ENCODE measurements around the gene SLC30A3. TPM values are rescaled to one million over a fixed set of nuclear protein-coding genes. Genes with fewer than 3 reads are reported as not detected.

The SLC30A3 gene
- total and polyA plus RNA-seq, 8 donors: not detected

DNA sequence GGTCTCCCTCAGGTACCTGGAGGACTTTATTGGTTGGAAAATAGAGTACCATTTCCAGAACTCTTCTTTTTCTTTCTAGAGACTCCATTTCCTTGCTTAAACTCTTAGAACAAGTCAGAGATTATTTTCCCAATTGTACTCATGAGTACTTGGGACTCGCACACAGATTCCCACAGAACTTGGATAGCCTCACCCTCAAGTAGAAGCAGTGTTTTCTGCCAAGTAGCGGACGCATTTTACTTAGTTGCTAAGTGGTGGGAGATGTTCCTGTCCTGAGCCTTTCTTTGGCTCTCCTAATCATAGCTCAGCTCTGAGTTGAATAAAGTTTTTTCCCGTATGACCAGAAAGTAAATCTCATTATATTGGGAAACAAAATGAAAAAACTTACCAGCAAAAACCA lies 17.2 kb downstream of the SLC30A3 start:
- DNase-seq: peak in 1 of 2 donors; percentile 34
- WGBS, 5 donors: 78 to 87% (median 84%) methylated on average over 4 of the region's 4 CpGs
- TF ChIP-seq POLR2AphosphoS5 (IDR thresholded peaks at IDR 0.05) (no peak), CTCF (IDR thresholded peaks at IDR 0.05) (no peak), EP300 (IDR thresholded peaks at IDR 0.05) (no peak), POLR2A (IDR thresholded peaks at IDR 0.05) (no peak)
- Histone ChIP-seq H3K27me3 (peaks cover 0 to 13% (median 10%) of the 10 kb centered on the region in 3 donors), H3K4me3 (no peak overlapping the region), H3K27ac (no peak overlapping the region), H3K36me3 (peaks cover 36 to 45% (median 40%) of the 10 kb centered on the region in 4 donors), H3K9me3 (no peaks in the 10 kb centered on the region), H3K4me1 (peaks cover 5 to 6% (median 6%) of the 10 kb centered on the region in 4 donors)
- intact Hi-C loops (cut with DNase I; ENCODE audit: low total_unique reads): no loop called here

DNA sequence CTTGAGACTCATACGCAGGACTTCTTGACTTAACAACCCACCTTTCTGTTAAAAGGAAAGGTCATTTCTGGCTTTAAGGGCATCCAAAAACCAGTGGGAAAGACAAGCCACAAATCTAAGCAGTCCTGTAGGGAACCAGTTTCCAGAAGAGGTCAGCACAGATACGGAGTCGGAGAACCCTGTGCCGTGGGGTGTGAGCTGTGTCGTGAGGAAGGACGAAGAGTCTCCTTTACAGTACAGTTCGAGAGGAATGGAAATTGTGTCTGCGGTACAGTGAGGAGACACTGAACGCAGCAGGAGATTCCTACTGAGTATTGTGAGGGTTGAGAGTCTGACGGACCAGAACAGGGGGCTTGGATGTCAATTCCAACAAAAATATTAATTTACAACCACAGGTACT lies 17.7 kb downstream of the SLC30A3 start:
- intact Hi-C loops (cut with DNase I; ENCODE audit: low total_unique reads): no loop called here
- H3K9me3 ChIP-seq: no peaks in the 10 kb centered on the region
- peaks cover 0 to 8% (median 5%) of the 10 kb centered on the region in 3 donors for H3K27me3 ChIP-seq
- DNase-seq: no peak
- TF ChIP-seq EP300 (IDR thresholded peaks at IDR 0.05): no peak
- no peak for TF ChIP-seq POLR2A (IDR thresholded peaks at IDR 0.05)
- no peak for TF ChIP-seq CTCF (IDR thresholded peaks at IDR 0.05)
- TF ChIP-seq POLR2AphosphoS5 (IDR thresholded peaks at IDR 0.05): no peak
- H3K27ac ChIP-seq: no peak overlapping the region
- 69 to 84% (median 76%) methylated on average over 10 of the region's 10 CpGs for WGBS, 5 donors
- no peak overlapping the region for H3K4me3 ChIP-seq
- H3K36me3 ChIP-seq: peaks cover 41 to 51% (median 46%) of the 10 kb centered on the region in 4 donors
- H3K4me1 ChIP-seq: peaks cover under 1 to 2% (median 1%) of the 10 kb centered on the region in 4 donors

DNA sequence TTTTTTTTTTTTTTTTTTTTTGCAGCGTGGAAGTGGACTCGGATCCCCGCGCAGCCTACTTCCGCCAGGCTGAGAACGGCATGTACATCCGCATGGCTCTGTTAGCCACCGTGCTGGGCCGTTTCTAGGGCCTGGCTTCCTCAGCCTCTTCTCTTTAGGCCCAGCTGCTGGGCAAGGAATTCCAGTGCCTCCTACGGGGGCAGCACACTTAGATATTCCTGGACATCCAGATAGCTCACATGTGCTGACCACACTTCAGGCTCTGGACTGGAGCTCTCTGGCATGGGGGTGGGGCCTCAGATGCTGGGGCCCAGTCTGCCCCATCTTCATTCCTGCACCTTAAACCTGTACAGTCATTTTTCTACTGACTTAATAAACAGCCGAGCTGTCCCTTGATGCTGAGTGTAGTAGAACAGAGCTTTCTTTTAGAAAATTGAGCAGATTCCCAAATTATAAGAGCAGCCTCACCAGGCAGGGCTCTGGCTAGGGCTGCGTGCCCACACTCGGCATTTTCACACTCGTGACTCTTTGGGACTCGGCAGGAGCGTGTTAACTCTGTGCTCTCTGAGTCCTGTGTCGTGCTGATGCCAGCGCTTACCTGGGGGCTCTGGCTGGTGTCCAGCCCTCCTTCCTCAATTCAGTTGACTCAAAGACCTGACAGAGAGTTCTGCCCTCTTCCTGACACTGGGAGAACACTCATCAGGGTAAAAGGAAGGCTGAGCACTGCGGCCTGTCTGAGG lies 19.3 kb downstream of the SLC30A3 start:
- no peaks in the 10 kb centered on the region for H3K27me3 ChIP-seq
- intact Hi-C loops (cut with DNase I; ENCODE audit: low total_unique reads): no loop called here
- H3K27ac ChIP-seq: no peak overlapping the region
- no peaks in the 10 kb centered on the region for H3K9me3 ChIP-seq
- H3K36me3 ChIP-seq: peaks cover 55 to 66% (median 61%) of the 10 kb centered on the region in 4 donors
- no peak overlapping the region for H3K4me3 ChIP-seq
- WGBS, 5 donors: 83 to 91% (median 90%) methylated on average over 18 to 19 of the region's 19 CpGs
- H3K4me1 ChIP-seq: no peaks in the 10 kb centered on the region
- no peak for TF ChIP-seq EP300 (IDR thresholded peaks at IDR 0.05)
- no peak for TF ChIP-seq POLR2A (IDR thresholded peaks at IDR 0.05)
- TF ChIP-seq CTCF (IDR thresholded peaks at IDR 0.05): no peak
- TF ChIP-seq POLR2AphosphoS5 (IDR thresholded peaks at IDR 0.05): no peak
- no peak for DNase-seq

GRCh38 chr2:27242614-27242951 lies 20.3 kb downstream of the SLC30A3 start:
- Histone ChIP-seq H3K4me1 (no peaks in the 10 kb centered on the region), H3K27me3 (no peaks in the 10 kb centered on the region), H3K4me3 (no peak overlapping the region), H3K27ac (no peak overlapping the region), H3K9me3 (no peaks in the 10 kb centered on the region), H3K36me3 (peaks cover 65 to 76% (median 71%) of the 10 kb centered on the region in 4 donors)
- WGBS, 5 donors: 95 to 100% (median 97%) methylated on average over 6 to 16 of the region's 16 CpGs
- DNase-seq: no peak
- intact Hi-C loops (cut with DNase I; ENCODE audit: low total_unique reads): no loop called here
- TF ChIP-seq CTCF (IDR thresholded peaks at IDR 0.05): no peak
- TF ChIP-seq POLR2AphosphoS5 (IDR thresholded peaks at IDR 0.05): no peak
- no peak for TF ChIP-seq EP300 (IDR thresholded peaks at IDR 0.05)
- no peak for TF ChIP-seq POLR2A (IDR thresholded peaks at IDR 0.05)

Data from stomach (tissue), 9 donors.